Measurements from ENCODE around the gene HOXC4. TPM values are rescaled to one million over a fixed set of nuclear protein-coding genes. Genes with fewer than 3 reads are reported as not detected.

Gene HOXC4
- total and polyA plus RNA-seq, 12 donors = 0.78 to 7.4 (median 2.9) TPM

- H3K4me1 ChIP-seq (replicated peaks in 1 of 2) = peaks cover 7 to 24% of the 10 kb centered on the region in 2 donors
- 51 to 70% (median 58%) methylated on average over 12 to 14 of the region's 14 CpGs for WGBS, 4 donors
- no peaks in the 10 kb centered on the region for H3K36me3 ChIP-seq (replicated peaks in 1 of 2)
- peak overlapping the region in 1 of 5 donors; percentile 49 for H3K27ac ChIP-seq
- intact Hi-C loops (cut with DNase I) = loop anchor here in 1 of 2 donors (10.0 kb wide), 1 partner anchor 98 kb away; no protein-coding TSS in a partner anchor
- DNase-seq = peak; percentile 58 to 82 (median 76)
- H3K27me3 ChIP-seq = no peaks in the 10 kb centered on the region
- H3K9me3 ChIP-seq (replicated peaks in 1 of 3) = no peaks in the 10 kb centered on the region
- TF ChIP-seq POLR2A (IDR thresholded peaks at IDR 0.05) = no peak
- peak in 4 of 6 experiments; percentile 6 to 53 (median 40) for TF ChIP-seq CTCF (IDR thresholded peaks at IDR 0.05)
- no peak overlapping the region for H3K4me3 ChIP-seq
Measured at GRCh38 chr12:54036620-54037359, 16.8 kb upstream of the HOXC4 start.

GRCh38 chr12:54037360-54038283 is 16.0 kb upstream of the HOXC4 start:
- 60 to 75% (median 70%) methylated on average over 14 of the region's 14 CpGs for WGBS, 4 donors
- intact Hi-C loops (cut with DNase I) = loop anchor here in 1 of 2 donors (10.0 kb wide), 1 partner anchor 97 kb away; no protein-coding TSS in a partner anchor
- peaks cover 7 to 18% of the 10 kb centered on the region in 2 donors for H3K4me1 ChIP-seq (replicated peaks in 1 of 2)
- H3K27me3 ChIP-seq = no peaks in the 10 kb centered on the region
- H3K4me3 ChIP-seq = no peak overlapping the region
- no peak for DNase-seq
- H3K36me3 ChIP-seq (replicated peaks in 1 of 2) = no peaks in the 10 kb centered on the region
- H3K27ac ChIP-seq = peak overlapping the region in 1 of 5 donors; percentile 82
- no peaks in the 10 kb centered on the region for H3K9me3 ChIP-seq (replicated peaks in 1 of 3)
- TF ChIP-seq CTCF (IDR thresholded peaks at IDR 0.05) = no peak

GRCh38 chr12:54038284-54038870 is 15.3 kb upstream of the HOXC4 start:
- Histone ChIP-seq H3K27ac (peak overlapping the region in 1 of 5 donors; percentile 82), H3K27me3 (no peaks in the 10 kb centered on the region), H3K4me1 (replicated peaks in 1 of 2) (peaks cover 7 to 12% of the 10 kb centered on the region in 2 donors), H3K36me3 (replicated peaks in 1 of 2) (no peaks in the 10 kb centered on the region), H3K4me3 (no peak overlapping the region), H3K9me3 (replicated peaks in 1 of 3) (no peaks in the 10 kb centered on the region)
- intact Hi-C loops (cut with DNase I) = loop anchor here in 1 of 2 donors (10.0 kb wide), 1 partner anchor 96 kb away; no protein-coding TSS in a partner anchor
- DNase-seq = no peak
- WGBS, 4 donors = 72 to 81% (median 76%) methylated on average over 5 of the region's 5 CpGs
- TF ChIP-seq POLR2A (IDR thresholded peaks at IDR 0.05) = no peak
- no peak for TF ChIP-seq CTCF (IDR thresholded peaks at IDR 0.05)
